Upper lobe of left lung (tissue), 4 donors: ENCODE measurements around the gene MTG1.

Experiments used
- CTCF ChIP-seq, 6 experiments: fragments of 450-650 bp in 4 of 6; fragments of 200-600 bp in 2 of 6; sonication (generic) in 2 of 6; IDR thresholded peaks; one replicate each; pipeline ENCODE4 v1.5.1; 2016 to 2019; ENCODE audit warnings: antibody characterized with exemption in 6 of 6
- EP300 ChIP-seq, 4 donors: sonication (generic); formaldehyde crosslinking; IDR thresholded peaks; one replicate each; pipeline ENCODE4 v1.5.1; 2017; ENCODE audit warnings: antibody characterized with exemption in 4 of 4, control low read depth in 2 of 4
- POLR2AphosphoS5 ChIP-seq, 2 donors: sonication (generic); formaldehyde crosslinking; IDR thresholded peaks; one replicate each; pipeline ENCODE4 v1.5.1; 2017; ENCODE audit warnings: antibody characterized with exemption in 2 of 2

GRCh38 chr10:133451346-133451745, 57.4 kb downstream of the MTG1 start:
- no peak for TF ChIP-seq EP300 (IDR thresholded peaks at IDR 0.05)
- no peak for TF ChIP-seq CTCF (IDR thresholded peaks at IDR 0.05)
- no peak for TF ChIP-seq POLR2AphosphoS5 (IDR thresholded peaks at IDR 0.05)
